ENCODE results near the gene MYO15B. TPM values are rescaled to one million over a fixed set of nuclear protein-coding genes. Genes with fewer than 3 reads are reported as not detected.
A peak's percentile ranks its signal among the peaks of the same experiment; 100 is the strongest.

The MYO15B gene
- total and polyA plus RNA-seq, 2 of the 13 experiments (the other 11 are each of a cell fraction or from before 2014, with no cell fraction given): 2.8 to 8.1 TPM

DNA sequence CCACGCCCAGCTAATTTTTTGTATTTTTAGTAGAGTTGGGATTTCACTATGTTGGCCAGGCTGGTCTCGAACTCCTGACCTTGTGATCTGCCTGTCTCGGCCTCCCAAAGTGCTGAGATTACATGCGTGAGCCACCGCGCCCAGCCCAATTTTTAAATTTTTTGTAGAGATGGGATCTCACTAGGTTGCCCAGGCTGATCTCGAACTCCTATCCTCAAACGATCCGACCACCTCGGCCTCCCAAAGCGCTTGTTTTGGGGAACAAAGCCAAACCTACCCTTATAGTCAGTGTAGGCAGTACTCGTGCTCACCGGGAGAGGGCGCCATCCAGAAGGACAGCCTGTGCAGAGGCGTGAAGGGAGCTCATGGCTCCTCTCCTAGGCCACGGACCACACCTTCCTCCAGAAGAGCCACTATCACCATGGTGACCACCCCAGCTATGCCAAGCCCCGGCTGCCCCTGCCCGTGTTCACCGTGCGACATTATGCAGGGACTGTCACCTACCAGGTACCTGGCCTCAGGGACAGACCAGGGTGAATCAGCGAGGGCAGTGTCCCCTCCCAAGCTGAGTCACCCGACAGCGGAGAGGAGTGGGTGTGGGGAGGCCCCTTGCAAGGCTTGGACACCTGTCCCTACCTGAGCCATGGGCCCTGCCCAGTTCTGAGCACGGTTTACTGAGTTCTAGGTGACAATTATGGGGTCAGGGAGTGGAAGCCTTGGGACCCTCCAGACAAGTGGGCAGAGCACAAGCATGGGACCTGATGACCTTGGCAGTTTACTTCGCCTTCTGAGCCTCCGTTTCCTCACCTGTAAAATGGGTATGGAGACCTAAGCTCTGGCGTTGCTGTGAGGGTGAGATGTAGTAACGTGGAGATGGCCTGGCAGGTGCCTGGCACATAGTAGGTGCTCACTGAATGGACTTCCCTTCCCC is 13.7 kb downstream of the MYO15B start (continued):
- TF ChIP-seq MLLT10 (CRISPR knock-in tag; IDR thresholded peaks at IDR 0.05) (no peak), ZNF781 (CRISPR knock-in tag; IDR thresholded peaks at IDR 0.05; ENCODE audit: borderline replicate concordance, not compliant biosample characterization) (no peak), ATRX (CRISPR knock-in tag; IDR thresholded peaks at IDR 0.05; ENCODE audit: borderline replicate concordance) (no peak), MTA1 (CRISPR knock-in tag; IDR thresholded peaks at IDR 0.05; ENCODE audit: borderline replicate concordance) (peak; percentile 19; the same call in 1 of the 2 replicates), ZNF629 (CRISPR knock-in tag; conservative IDR thresholded peaks at IDR 0.05) (peak; percentile 91), NFYB (CRISPR knock-in tag; IDR thresholded peaks at IDR 0.05) (no peak), DMAP1 (CRISPR knock-in tag; IDR thresholded peaks at IDR 0.05) (no peak), ZNF556 (CRISPR knock-in tag; IDR thresholded peaks at IDR 0.05; ENCODE audit: borderline replicate concordance) (no peak), ZNF552 (CRISPR knock-in tag; IDR thresholded peaks at IDR 0.05; ENCODE audit: borderline replicate concordance) (no peak), TGIF2 (CRISPR knock-in tag; IDR thresholded peaks at IDR 0.05) (peak; percentile 33; the same call in 1 of the 2 replicates), ZNF572 (CRISPR knock-in tag; IDR thresholded peaks at IDR 0.05) (no peak), SNAI1 (CRISPR knock-in tag; IDR thresholded peaks at IDR 0.05; ENCODE audit: borderline replicate concordance) (no peak), ZNF75D (CRISPR knock-in tag; IDR thresholded peaks at IDR 0.05; ENCODE audit: borderline replicate concordance) (no peak), GATAD2A (CRISPR knock-in tag; IDR thresholded peaks at IDR 0.05) (peak; percentile 23; the same call in 1 of the 2 replicates), ZNF616 (CRISPR knock-in tag; IDR thresholded peaks at IDR 0.05; ENCODE audit: low read depth) (no peak), ZNF543 (CRISPR knock-in tag; IDR thresholded peaks at IDR 0.05) (no peak), KDM5B (CRISPR knock-in tag; IDR thresholded peaks at IDR 0.05; ENCODE audit: borderline replicate concordance) (no peak; the same call in 1 of the 2 replicates), DNMT1 (CRISPR knock-in tag; IDR thresholded peaks at IDR 0.05) (no peak; the same call in 1 of the 2 replicates), ZFP36 (IDR thresholded peaks at IDR 0.05; ENCODE audit: borderline replicate concordance, low read depth, low read length, partially characterized antibody) (no peak), POLR2AphosphoS5 (IDR thresholded peaks at IDR 0.05; ENCODE audit: low read depth, low read length) (no peak), ZNF431 (CRISPR knock-in tag; IDR thresholded peaks at IDR 0.05; ENCODE audit: borderline replicate concordance, low read depth) (no peak), ZMYM2 (CRISPR knock-in tag; IDR thresholded peaks at IDR 0.05) (no peak), ZNF446 (CRISPR knock-in tag; IDR thresholded peaks at IDR 0.05) (no peak), HOXA9 (CRISPR knock-in tag; IDR thresholded peaks at IDR 0.05; ENCODE audit: borderline replicate concordance) (0 out of 2 replicates have a peak, but pooled peaks have one; percentile 54), ZNF264 (CRISPR knock-in tag; IDR thresholded peaks at IDR 0.05) (no peak), HIVEP1 (CRISPR knock-in tag; IDR thresholded peaks at IDR 0.05) (no peak), MAFF (IDR thresholded peaks at IDR 0.05; ENCODE audit: low read depth, low read length) (no peak), ZNF251 (CRISPR knock-in tag; IDR thresholded peaks at IDR 0.05) (no peak), ZNF724P (CRISPR knock-in tag; IDR thresholded peaks at IDR 0.05; ENCODE audit: borderline replicate concordance) (no peak)
- TF ChIP-seq, protein P1, sequence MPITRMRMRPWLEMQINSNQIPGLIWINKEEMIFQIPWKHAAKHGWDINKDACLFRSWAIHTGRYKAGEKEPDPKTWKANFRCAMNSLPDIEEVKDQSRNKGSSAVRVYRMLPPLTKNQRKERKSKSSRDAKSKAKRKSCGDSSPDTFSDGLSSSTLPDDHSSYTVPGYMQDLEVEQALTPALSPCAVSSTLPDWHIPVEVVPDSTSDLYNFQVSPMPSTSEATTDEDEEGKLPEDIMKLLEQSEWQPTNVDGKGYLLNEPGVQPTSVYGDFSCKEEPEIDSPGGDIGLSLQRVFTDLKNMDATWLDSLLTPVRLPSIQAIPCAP (CRISPR knock-in tag; IDR thresholded peaks at IDR 0.05; ENCODE audit: low read depth): no peak
- TF ChIP-seq, protein P2, sequence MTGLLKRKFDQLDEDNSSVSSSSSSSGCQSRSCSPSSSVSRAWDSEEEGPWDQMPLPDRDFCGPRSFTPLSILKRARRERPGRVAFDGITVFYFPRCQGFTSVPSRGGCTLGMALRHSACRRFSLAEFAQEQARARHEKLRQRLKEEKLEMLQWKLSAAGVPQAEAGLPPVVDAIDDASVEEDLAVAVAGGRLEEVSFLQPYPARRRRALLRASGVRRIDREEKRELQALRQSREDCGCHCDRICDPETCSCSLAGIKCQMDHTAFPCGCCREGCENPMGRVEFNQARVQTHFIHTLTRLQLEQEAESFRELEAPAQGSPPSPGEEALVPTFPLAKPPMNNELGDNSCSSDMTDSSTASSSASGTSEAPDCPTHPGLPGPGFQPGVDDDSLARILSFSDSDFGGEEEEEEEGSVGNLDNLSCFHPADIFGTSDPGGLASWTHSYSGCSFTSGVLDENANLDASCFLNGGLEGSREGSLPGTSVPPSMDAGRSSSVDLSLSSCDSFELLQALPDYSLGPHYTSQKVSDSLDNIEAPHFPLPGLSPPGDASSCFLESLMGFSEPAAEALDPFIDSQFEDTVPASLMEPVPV (CRISPR knock-in tag; IDR thresholded peaks at IDR 0.05): no peak

Measured in HepG2 (cell line).